CD4-positive, alpha-beta T cell treated with Interleukin-21 for 1 hour (primary cell): ENCODE results near the gene UBE2F.
"Not testable (repeated sequence)": the region's sequence is repeated elsewhere in the genome, so short reads cannot be mapped to it uniquely, and the experiment has no call there.

Source experiments
- DNase-seq: peaks from one replicate; pipeline ENCODE4 v3.0.0-alpha.2; 2020

UBE2F gene

GRCh38 chr2:237980751-237981150 is 13.9 kb downstream of the UBE2F start:
- DNase-seq: no peak

- not testable (repeated sequence) for DNase-seq
Measured at GRCh38 chr2:237981621-237982020, 14.8 kb downstream of the UBE2F start.

- no peak for DNase-seq
Measured at GRCh38 chr2:237982039-237982725, 15.4 kb downstream of the UBE2F start.

GRCh38 chr2:237983922-237984321 is 17.1 kb downstream of the UBE2F start:
- DNase-seq: no peak

GRCh38 chr2:237987268-237987667 is 20.5 kb downstream of the UBE2F start:
- no peak for DNase-seq

GRCh38 chr2:237993701-237994100 is 26.9 kb downstream of the UBE2F start:
- DNase-seq: no peak

- no peak for DNase-seq
Measured at GRCh38 chr2:237995036-237995435, 28.2 kb downstream of the UBE2F start.

GRCh38 chr2:237996021-237996593 is 29.3 kb downstream of the UBE2F start:
- no peak for DNase-seq

- DNase-seq: no peak
Measured at GRCh38 chr2:237997521-237997920, 30.7 kb downstream of the UBE2F start.

- DNase-seq: peak; percentile 62
Measured at GRCh38 chr2:237998530-237998929, 31.7 kb downstream of the UBE2F start.

- no peak for DNase-seq
Measured at GRCh38 chr2:238003234-238004031, 36.6 kb downstream of the UBE2F start.

GRCh38 chr2:238004077-238004830 is 37.4 kb downstream of the UBE2F start:
- DNase-seq: no peak

GRCh38 chr2:238005528-238005927 is 38.7 kb downstream of the UBE2F start:
- no peak for DNase-seq

- DNase-seq: no peak
Measured at GRCh38 chr2:238006510-238006909, 39.7 kb downstream of the UBE2F start.

- DNase-seq: no peak
Measured at GRCh38 chr2:238007924-238008323, 41.1 kb downstream of the UBE2F start.

- no peak for DNase-seq
Measured at GRCh38 chr2:238009563-238009962, 42.7 kb downstream of the UBE2F start.

- no peak for DNase-seq
Measured at GRCh38 chr2:238010572-238010971, 43.8 kb downstream of the UBE2F start.

- no peak for DNase-seq
Measured at GRCh38 chr2:238013806-238014205, 47.0 kb downstream of the UBE2F start.

GRCh38 chr2:238015705-238016104 is 48.9 kb downstream of the UBE2F start:
- DNase-seq: no peak

- DNase-seq: no peak
Measured at GRCh38 chr2:238016526-238016925, 49.7 kb downstream of the UBE2F start.

GRCh38 chr2:238019962-238020361 is 53.1 kb downstream of the UBE2F start:
- no peak for DNase-seq

GRCh38 chr2:238020816-238021215 is 54.0 kb downstream of the UBE2F start:
- no peak for DNase-seq

GRCh38 chr2:238021327-238021726 is 54.5 kb downstream of the UBE2F start:
- no peak for DNase-seq
